HCT116 (cell line): ENCODE data around the gene BABAM2. TPM values are rescaled to one million over a fixed set of nuclear protein-coding genes. Genes with fewer than 3 reads are reported as not detected.

Source experiments
- ATAC-seq: fragments of 200-7000 bp; cut with Tn5 transposase; 2 replicates; pipeline ENCODE4 v1.9.1; 2020; ENCODE audit warnings: mild to moderate bottlenecking, moderate library complexity
- BruUV-seq: library from RNA; stranded (reverse); fragments of 400-500 nt; replicated peaks from 2 replicates; lab custom pipeline; 2021; lab: Mats Ljungman, UMichigan
- CTCF ChIA-PET: fragments of 300-600 bp; sonication (Branson Sonifier 250); formaldehyde crosslinking; loops from one replicate; lab custom pipeline; 2021; ENCODE audit warnings: antibody characterized with exemption; lab: Charles Lee
- POLR2A ChIA-PET: fragments of 300-600, 350-600 bp; sonication (Branson Sonifier 250); formaldehyde crosslinking; loops from one replicate; lab custom pipeline; 2021; ENCODE audit warnings: antibody characterized with exemption; lab: Charles Lee
- RAD21 ChIA-PET, 2 experiments: fragments of 300-600 bp; sonication (Branson Sonifier 250); formaldehyde crosslinking; loops; one replicate each; lab custom pipeline; 2023; ENCODE audit warnings: low total read pairs in 2 of 2; ENCODE audit not compliant: uncharacterized antibody in 2 of 2, unreplicated experiment in 2 of 2, low non-redundant PET in 1 of 2; lab: Charles Lee
- DNase-seq: peaks from one replicate; pipeline ENCODE4 v3.0.0-alpha.2; 2010; ENCODE audit warnings: low read depth, low spot score
- H2AFZ ChIP-seq: fragments of 200-600 bp; shearing (Covaris generic), sonication (generic); 2 replicates; pipeline ENCODE4 v1.6.1; 2017; ENCODE audit warnings: low read depth, mixed run types, mixed read lengths, antibody characterized with exemption, low read length; ENCODE audit not compliant: poor library complexity, severe bottlenecking
- H3K27ac ChIP-seq: 2 replicates; pipeline ENCODE4 v1.5.1; 2012; ENCODE audit warnings: low read depth, low read length
- H3K27me3 ChIP-seq: fragments of 200-600 bp; sonication (generic); 2 replicates; pipeline ENCODE4 v1.6.1; 2016; ENCODE audit warnings: mixed run types, low read length, mixed read lengths; ENCODE audit not compliant: insufficient read depth
- H3K36me3 ChIP-seq, 2 experiments: fragments of 200-500 bp in 1 of 2; fragments of 200-600 bp in 1 of 2; sonication (Bioruptor generic) in 1 of 2; sonication (generic) in 1 of 2; 2 replicates each; pipeline versions ENCODE4 v1.5.1 to v1.6.1; 2014 to 2016; ENCODE audit warnings: low read length in 2 of 2, inconsistent platforms in 1 of 2, mixed read lengths in 1 of 2, mixed run types in 1 of 2; ENCODE audit not compliant: insufficient read depth in 2 of 2, control insufficient read depth in 1 of 2
- H3K4me1 ChIP-seq, 2 experiments: fragments of 200-600 bp in 1 of 2; sonication (generic) in 1 of 2; 2 replicates each; pipeline versions ENCODE4 v1.5.1 to v1.6.1; 2012 to 2017; ENCODE audit warnings: low read length in 2 of 2, inconsistent platforms in 1 of 2, mild to moderate bottlenecking in 1 of 2, mixed read lengths in 1 of 2, mixed run types in 1 of 2, moderate library complexity in 1 of 2; ENCODE audit not compliant: insufficient read depth in 2 of 2, control insufficient read depth in 1 of 2
- H3K4me2 ChIP-seq: fragments of 200-600 bp; sonication (generic); 2 replicates; pipeline ENCODE4 v1.6.1; 2017; ENCODE audit warnings: mixed run types, low read length, mixed read lengths
- H3K4me3 ChIP-seq, 2 experiments: fragments of 200-600 bp in 1 of 2; sonication (generic) in 1 of 2; replicated peaks in 1 of 2; 2 replicates each; pipeline ENCODE4 v1.5.1; 2011 to 2016; ENCODE audit warnings: low read length in 2 of 2, control low read depth in 1 of 2, low read depth in 1 of 2, mild to moderate bottlenecking in 1 of 2, mixed read lengths in 1 of 2, mixed run types in 1 of 2
- H3K79me2 ChIP-seq: fragments of 200-600 bp; sonication (generic); 2 replicates; pipeline ENCODE4 v1.6.1; 2017; ENCODE audit warnings: mild to moderate bottlenecking, mixed run types, low read length, moderate library complexity, mixed read lengths; ENCODE audit not compliant: insufficient read depth
- H3K9ac ChIP-seq: fragments of 200-600 bp; sonication (generic); 2 replicates; pipeline ENCODE4 v1.6.1; 2016; ENCODE audit warnings: low read length, mixed read lengths
- H3K9me2 ChIP-seq: fragments of 200-600 bp; sonication (generic), shearing (Covaris generic); 2 replicates; pipeline ENCODE4 v1.6.1; 2017; ENCODE audit warnings: mixed run types, mild to moderate bottlenecking, moderate library complexity; ENCODE audit not compliant: insufficient read depth
- H3K9me3 ChIP-seq, 2 experiments: fragments of 200-500 bp in 1 of 2; fragments of 200-600 bp in 1 of 2; sonication (Bioruptor generic) in 1 of 2; sonication (generic) in 1 of 2; 2 replicates each; pipeline ENCODE4 v1.6.1; 2014 to 2017; ENCODE audit warnings: low read length in 2 of 2, mixed read lengths in 2 of 2, inconsistent platforms in 1 of 2, low read depth in 1 of 2, mild to moderate bottlenecking in 1 of 2, mixed run types in 1 of 2, moderate library complexity in 1 of 2; ENCODE audit not compliant: control insufficient read depth in 1 of 2, insufficient read depth in 1 of 2
- H4K20me1 ChIP-seq: fragments of 200-600 bp; sonication (generic), shearing (Covaris generic); 2 replicates; pipeline ENCODE4 v1.6.1; 2017; ENCODE audit warnings: mixed run types, mild to moderate bottlenecking, moderate library complexity; ENCODE audit not compliant: insufficient read depth
- CEBPB ChIP-seq: IDR thresholded peaks from 2 replicates; pipeline ENCODE4 v1.6.1; 2012; ENCODE audit warnings: low read depth
- EGR1 ChIP-seq: IDR thresholded peaks from 2 replicates; pipeline ENCODE4 v1.6.1; 2012; ENCODE audit warnings: low read depth
- ELF1 ChIP-seq: IDR thresholded peaks from 2 replicates; pipeline ENCODE4 v1.6.1; 2012; ENCODE audit warnings: low read depth, borderline replicate concordance
- EZH2 ChIP-seq: fragments of 200-600 bp; sonication (generic); IDR thresholded peaks from 2 replicates; pipeline ENCODE4 v1.6.1; 2017; ENCODE audit warnings: antibody characterized with exemption, mixed run types
- EZH2phosphoT487 ChIP-seq: fragments of 200-600 bp; IDR thresholded peaks from 2 replicates; pipeline ENCODE4 v1.6.1; 2018; ENCODE audit warnings: antibody characterized with exemption, borderline replicate concordance
- POLR2A ChIP-seq: IDR thresholded peaks from 2 replicates; pipeline ENCODE4 v1.7.0; 2011; ENCODE audit warnings: borderline replicate concordance; ENCODE audit not compliant: insufficient read depth, insufficient read length; ENCODE audit errors: extremely low read depth
- POLR2AphosphoS5 ChIP-seq: IDR thresholded peaks from 2 replicates; pipeline ENCODE4 v1.6.1; 2011; ENCODE audit warnings: mild to moderate bottlenecking, low read depth, low read length, moderate library complexity
- SIN3A ChIP-seq: IDR thresholded peaks from 2 replicates; pipeline ENCODE4 v1.6.1; 2012; ENCODE audit warnings: low read depth
- SP1 ChIP-seq: IDR thresholded peaks from 2 replicates; pipeline ENCODE4 v1.6.1; 2012; ENCODE audit warnings: low read depth
- SRF ChIP-seq: IDR thresholded peaks from 2 replicates; pipeline ENCODE4 v1.6.1; 2012; ENCODE audit warnings: low read depth
- TCF7L2 ChIP-seq: IDR thresholded peaks from 2 replicates; pipeline ENCODE4 v1.7.0; 2011; ENCODE audit warnings: borderline replicate concordance, inconsistent platforms; ENCODE audit not compliant: insufficient read depth, insufficient read length; ENCODE audit errors: extremely low read depth
- YY1 ChIP-seq: IDR thresholded peaks from 2 replicates; pipeline ENCODE4 v1.6.1; 2011; ENCODE audit warnings: low read length, low read depth, moderate library complexity, mild to moderate bottlenecking; ENCODE audit not compliant: insufficient replicate concordance; ENCODE audit errors: extremely low read depth
- ZNF274 ChIP-seq: fragments of 200-500 bp; sonication (Bioruptor generic); IDR thresholded peaks from 2 replicates; pipeline ENCODE4 v1.6.1; 2014; ENCODE audit warnings: mild to moderate bottlenecking, low read depth, low read length, inconsistent platforms
- intact Hi-C: fragments of 100-400 bp; cut with micrococcal nuclease; formaldehyde crosslinking; loops from 2 replicates; pipeline ENCODE4 v1.10.0; 2022
- total RNA-seq: library from RNA; stranded (reverse); gene quantifications from one replicate; pipeline ENCODE4 v1.2.1, GENCODE V29; 2021; ENCODE audit not compliant: unreplicated experiment
- TF ChIP-seq, protein P1 (sequence below): IDR thresholded peaks from 2 replicates; pipeline ENCODE4 v1.6.1; 2012; ENCODE audit warnings: low read depth
- TF ChIP-seq, protein P2 (sequence below): IDR thresholded peaks from 2 replicates; pipeline ENCODE4 v1.6.1; 2012
- TF ChIP-seq, protein P3 (sequence below), 3 experiments: fragments of 200-600 bp in 1 of 3; sonication (generic) in 1 of 3; IDR thresholded peaks in 2 of 3; conservative IDR thresholded peaks in 1 of 3; 2 replicates each; pipeline ENCODE4 v1.5.1; 2012 to 2017; ENCODE audit warnings: low read depth in 2 of 3, low read length in 2 of 3, antibody characterized with exemption in 1 of 3, borderline replicate concordance in 1 of 3, control low read depth in 1 of 3, mild to moderate bottlenecking in 1 of 3, mixed read lengths in 1 of 3, mixed run types in 1 of 3, moderate library complexity in 1 of 3; ENCODE audit not compliant: insufficient read depth in 1 of 3
- TF ChIP-seq, protein P4 (sequence below): IDR thresholded peaks from 2 replicates; pipeline ENCODE4 v1.6.1; 2012

The BABAM2 gene
- total RNA-seq, 1 experiment from 2014 or later: 23.8 TPM

DNA sequence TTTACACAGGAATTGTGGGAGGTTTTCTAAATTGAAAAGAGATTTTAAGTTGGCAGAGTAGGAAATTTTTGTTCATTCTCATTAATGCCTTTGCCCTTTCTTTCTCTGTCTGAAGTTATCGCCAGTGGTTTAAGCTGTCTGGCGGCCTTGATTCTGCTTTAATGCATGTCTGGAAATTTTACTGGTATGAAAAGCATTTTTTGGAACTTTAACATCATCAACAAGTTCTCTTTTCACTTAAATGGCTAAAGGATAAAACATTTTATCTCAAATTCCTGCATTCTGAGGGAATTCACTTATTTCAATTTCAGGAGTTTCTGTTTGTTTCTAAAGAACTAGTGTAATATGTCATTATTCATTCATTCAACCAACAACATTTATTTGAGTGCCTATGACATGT lies 268.3 kb downstream of the BABAM2 start:
- RAD21 ChIA-PET: no interaction called here
- no peaks in the 10 kb centered on the region for H3K27me3 ChIP-seq
- CTCF ChIA-PET: no interaction called here
- H4K20me1 ChIP-seq: no peaks in the 10 kb centered on the region
- H3K4me1 ChIP-seq: peaks cover 5 to 13% of the 10 kb centered on the region in 2 experiments
- H2AFZ ChIP-seq: no peak overlapping the region
- no TSS peak for BruUV-seq
- no peak overlapping the region for H3K4me3 ChIP-seq
- POLR2A ChIA-PET: no interaction called here
- H3K27ac ChIP-seq: no peak overlapping the region
- ATAC-seq (no peak), DNase-seq (no peak)
- no peaks in the 10 kb centered on the region for H3K36me3 ChIP-seq
- TF ChIP-seq POLR2AphosphoS5: no peak
- TF ChIP-seq YY1: no peak
- TF ChIP-seq, protein P1, sequence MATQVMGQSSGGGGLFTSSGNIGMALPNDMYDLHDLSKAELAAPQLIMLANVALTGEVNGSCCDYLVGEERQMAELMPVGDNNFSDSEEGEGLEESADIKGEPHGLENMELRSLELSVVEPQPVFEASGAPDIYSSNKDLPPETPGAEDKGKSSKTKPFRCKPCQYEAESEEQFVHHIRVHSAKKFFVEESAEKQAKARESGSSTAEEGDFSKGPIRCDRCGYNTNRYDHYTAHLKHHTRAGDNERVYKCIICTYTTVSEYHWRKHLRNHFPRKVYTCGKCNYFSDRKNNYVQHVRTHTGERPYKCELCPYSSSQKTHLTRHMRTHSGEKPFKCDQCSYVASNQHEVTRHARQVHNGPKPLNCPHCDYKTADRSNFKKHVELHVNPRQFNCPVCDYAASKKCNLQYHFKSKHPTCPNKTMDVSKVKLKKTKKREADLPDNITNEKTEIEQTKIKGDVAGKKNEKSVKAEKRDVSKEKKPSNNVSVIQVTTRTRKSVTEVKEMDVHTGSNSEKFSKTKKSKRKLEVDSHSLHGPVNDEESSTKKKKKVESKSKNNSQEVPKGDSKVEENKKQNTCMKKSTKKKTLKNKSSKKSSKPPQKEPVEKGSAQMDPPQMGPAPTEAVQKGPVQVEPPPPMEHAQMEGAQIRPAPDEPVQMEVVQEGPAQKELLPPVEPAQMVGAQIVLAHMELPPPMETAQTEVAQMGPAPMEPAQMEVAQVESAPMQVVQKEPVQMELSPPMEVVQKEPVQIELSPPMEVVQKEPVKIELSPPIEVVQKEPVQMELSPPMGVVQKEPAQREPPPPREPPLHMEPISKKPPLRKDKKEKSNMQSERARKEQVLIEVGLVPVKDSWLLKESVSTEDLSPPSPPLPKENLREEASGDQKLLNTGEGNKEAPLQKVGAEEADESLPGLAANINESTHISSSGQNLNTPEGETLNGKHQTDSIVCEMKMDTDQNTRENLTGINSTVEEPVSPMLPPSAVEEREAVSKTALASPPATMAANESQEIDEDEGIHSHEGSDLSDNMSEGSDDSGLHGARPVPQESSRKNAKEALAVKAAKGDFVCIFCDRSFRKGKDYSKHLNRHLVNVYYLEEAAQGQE: no peak
- TF ChIP-seq EZH2: no peak
- no peak for TF ChIP-seq EZH2phosphoT487
- no peak for TF ChIP-seq ELF1
- TF ChIP-seq, protein P2, sequence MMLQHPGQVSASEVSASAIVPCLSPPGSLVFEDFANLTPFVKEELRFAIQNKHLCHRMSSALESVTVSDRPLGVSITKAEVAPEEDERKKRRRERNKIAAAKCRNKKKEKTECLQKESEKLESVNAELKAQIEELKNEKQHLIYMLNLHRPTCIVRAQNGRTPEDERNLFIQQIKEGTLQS: no peak
- TF ChIP-seq SRF: no peak
- TF ChIP-seq, protein P3, sequence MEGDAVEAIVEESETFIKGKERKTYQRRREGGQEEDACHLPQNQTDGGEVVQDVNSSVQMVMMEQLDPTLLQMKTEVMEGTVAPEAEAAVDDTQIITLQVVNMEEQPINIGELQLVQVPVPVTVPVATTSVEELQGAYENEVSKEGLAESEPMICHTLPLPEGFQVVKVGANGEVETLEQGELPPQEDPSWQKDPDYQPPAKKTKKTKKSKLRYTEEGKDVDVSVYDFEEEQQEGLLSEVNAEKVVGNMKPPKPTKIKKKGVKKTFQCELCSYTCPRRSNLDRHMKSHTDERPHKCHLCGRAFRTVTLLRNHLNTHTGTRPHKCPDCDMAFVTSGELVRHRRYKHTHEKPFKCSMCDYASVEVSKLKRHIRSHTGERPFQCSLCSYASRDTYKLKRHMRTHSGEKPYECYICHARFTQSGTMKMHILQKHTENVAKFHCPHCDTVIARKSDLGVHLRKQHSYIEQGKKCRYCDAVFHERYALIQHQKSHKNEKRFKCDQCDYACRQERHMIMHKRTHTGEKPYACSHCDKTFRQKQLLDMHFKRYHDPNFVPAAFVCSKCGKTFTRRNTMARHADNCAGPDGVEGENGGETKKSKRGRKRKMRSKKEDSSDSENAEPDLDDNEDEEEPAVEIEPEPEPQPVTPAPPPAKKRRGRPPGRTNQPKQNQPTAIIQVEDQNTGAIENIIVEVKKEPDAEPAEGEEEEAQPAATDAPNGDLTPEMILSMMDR (IDR thresholded peaks at IDR 0.05 in 2 of 3, conservative IDR thresholded peaks at IDR 0.05 in 1 of 3; ENCODE audit: borderline replicate concordance in 1 of 3, insufficient read depth in 1 of 3, low read depth in 2 of 3, low read length in 2 of 3): no peak
- TF ChIP-seq SIN3A: no peak
- TF ChIP-seq EGR1: no peak
- TF ChIP-seq ZNF274: no peak
- TF ChIP-seq, protein P4, sequence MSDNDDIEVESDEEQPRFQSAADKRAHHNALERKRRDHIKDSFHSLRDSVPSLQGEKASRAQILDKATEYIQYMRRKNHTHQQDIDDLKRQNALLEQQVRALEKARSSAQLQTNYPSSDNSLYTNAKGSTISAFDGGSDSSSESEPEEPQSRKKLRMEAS: no peak
- no peak for TF ChIP-seq POLR2A
- TF ChIP-seq TCF7L2: no peak
- TF ChIP-seq CEBPB: no peak
- no peak for TF ChIP-seq SP1
- no peaks in the 10 kb centered on the region for H3K79me2 ChIP-seq
- intact Hi-C loops: no loop called here
- peaks cover 7 to 8% of the 10 kb centered on the region in 2 experiments; a peak in 3 of 4 replicates for H3K9me3 ChIP-seq
- no peak overlapping the region for H3K9ac ChIP-seq
- no peak overlapping the region for H3K4me2 ChIP-seq
- no peaks in the 10 kb centered on the region for H3K9me2 ChIP-seq
